NCI-H446 treated with DMSO at 0.1 percent for 48 hours (cell line): ENCODE results near the gene NHLRC2.
"Not testable (repeated sequence)": the region's sequence is repeated elsewhere in the genome, so short reads cannot be mapped to it uniquely, and the experiment has no call there.

ENCODE experiments used
- DNase-seq: peaks from one replicate; lab custom pipeline; 2025; lab: John Stamatoyannopoulos, UW

The NHLRC2 gene

DNA sequence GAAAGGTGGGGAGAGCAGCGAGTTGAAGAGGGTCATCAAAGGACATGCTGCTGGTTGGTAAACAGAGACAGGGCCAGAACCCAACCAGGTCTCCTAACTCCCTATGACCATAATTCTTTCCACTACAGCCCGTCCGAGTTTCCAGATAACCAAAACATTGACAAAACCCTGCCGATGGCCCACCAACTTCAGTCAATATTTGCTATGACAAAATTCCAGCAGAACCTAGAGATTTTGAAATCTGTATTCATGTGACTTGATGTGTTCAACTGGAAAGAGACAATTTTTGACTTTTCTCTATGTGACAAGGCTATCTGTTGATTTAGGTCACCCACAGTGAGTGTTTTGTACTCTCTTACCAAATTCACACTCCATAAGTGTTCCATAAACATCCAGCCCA is 86.7 kb downstream of the NHLRC2 start:
- DNase-seq = no peak

DNA sequence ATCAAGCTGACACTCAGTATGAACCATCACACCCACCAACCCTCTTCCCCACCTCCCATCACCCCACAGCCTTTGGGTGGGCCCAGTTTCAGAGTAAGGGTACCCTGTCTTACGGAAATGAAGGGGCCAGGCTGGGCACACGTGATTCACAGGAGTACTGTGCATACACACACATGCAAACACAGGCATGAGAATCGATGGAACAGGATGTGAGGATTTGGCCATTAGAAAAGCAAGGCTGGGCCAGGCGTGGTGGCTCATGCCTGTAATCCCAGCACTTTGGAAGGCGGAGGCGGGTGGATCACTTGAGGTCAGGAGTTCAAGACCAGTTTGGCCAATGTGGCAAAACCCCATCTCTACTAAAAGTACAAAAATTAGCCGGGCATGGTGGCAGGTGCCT is 88.7 kb downstream of the NHLRC2 start:
- not testable (repeated sequence) for DNase-seq

DNA sequence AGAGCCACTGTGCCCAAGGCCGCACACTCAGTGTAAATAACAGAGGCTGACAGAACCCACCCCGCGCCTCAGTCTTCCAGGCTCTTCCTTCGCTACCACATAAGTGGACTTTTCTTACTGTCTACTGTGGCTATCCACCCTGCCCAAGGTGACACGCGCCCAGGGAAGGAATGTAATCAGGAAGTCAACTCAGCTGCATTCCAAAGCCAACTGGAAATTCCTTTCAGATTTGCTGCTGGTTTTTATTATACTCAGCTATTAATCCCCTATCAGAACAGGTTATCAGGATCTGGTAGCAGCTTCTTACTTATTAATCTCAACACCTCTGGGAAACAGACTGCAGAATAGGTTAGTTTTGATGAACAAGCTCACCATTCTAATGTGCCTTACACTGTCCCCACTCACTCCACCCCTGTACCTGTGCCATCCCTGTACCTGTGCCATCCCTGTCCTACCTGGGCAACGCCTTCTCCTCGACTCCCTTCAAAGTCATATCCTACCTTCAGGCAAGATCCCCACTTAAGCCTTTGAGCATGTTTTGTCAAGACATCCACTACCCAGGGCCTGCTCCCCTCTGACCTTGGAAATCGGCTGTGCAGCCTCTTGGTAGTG is 90.7 kb downstream of the NHLRC2 start:
- no peak for DNase-seq

DNA sequence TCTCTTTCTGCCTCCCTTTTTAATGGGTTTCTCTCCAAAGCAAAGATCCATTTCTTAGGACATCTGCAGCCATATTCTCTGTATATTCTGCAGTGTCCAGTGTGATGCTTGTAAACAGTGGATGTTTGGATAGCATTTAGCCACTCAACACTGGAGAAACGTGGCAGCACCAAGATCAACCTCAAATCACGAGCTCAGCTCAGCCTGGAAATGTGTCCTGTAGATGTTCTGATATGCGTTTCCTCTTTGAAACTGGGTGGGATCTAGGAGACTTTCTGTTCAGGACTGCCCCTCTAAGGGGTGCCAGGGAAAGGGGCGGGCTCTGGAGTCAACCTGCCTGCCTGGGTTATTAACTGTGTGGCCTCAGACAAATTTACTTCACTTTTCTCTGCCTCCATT is 91.2 kb downstream of the NHLRC2 start:
- DNase-seq = no peak

DNA sequence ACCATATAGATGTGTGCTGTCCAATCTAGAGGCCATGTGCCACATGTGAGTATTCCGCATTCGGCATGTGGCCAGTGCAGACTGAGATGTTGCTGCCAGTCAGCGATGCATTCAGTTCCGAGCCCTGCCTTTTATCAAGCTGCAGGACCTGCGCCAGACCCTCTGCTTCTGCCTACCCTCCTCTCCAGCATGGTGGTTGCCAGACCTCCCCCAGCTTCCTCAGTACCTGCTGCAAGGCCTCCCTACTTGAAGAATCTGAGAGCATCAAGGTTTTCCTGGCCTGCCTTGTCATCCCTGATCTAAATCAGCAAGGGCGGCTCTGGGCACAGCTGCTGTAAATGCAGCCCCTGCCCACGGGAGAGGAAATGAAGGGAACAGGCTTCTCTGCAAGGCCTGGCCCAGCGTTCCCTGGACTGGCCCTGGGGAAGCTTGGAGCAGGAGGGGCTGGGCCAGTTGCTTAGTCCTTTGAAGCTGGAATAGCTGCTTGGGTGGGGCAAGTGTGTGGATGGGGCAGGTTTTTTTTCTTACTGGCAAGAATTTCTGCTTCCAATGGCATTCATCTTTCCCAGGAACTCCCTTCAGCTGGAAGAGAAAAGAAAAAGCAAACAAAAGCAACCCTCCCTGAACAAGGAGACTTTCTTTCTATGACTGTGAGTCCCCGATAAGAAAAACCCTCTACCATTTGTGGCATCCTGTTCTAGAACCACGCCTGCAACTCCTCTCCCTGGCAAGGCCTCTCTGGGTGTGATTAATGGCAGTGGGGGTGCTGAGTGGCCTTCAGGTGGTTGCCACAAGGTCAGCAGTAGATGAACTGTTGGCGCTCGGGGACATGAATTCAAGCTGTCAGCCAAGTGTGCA is 93.0 kb downstream of the NHLRC2 start:
- no peak for DNase-seq

DNA sequence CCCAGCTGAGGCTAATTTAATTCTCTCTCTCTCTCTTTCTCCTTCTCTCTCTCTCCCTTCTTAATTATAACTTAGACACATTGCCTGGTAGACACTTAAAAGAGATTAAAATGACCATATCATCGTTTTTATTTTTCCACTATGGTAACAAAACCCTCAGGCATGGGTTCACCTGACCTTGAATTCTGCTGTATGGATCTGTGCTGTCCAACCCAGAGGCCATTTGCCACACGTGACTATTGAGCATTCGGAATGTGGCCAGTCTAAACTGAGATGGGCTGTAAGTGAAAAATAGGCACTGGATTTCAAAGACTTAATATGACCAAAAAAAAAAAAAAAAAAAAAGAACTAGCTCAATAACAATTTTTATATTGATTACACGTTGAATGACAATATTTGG is 93.6 kb downstream of the NHLRC2 start:
- DNase-seq = no peak

DNA sequence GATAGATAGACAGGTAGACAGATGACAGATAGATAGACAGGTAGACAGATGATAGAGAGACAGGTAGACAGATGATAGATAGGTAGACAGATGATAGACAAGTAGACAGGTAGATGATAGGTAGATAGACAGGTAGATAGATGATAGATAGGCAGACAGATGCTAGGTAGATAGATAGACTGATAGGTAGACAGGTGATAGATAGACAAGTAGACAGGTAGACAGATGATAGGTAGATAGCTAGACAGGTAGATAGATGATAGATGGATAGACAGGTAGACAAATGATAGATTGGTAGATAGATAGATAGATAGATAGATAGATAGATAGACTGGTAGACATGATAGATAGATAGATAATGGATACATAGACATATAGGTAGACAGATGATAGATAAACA is 95.8 kb downstream of the NHLRC2 start:
- no peak for DNase-seq

DNA sequence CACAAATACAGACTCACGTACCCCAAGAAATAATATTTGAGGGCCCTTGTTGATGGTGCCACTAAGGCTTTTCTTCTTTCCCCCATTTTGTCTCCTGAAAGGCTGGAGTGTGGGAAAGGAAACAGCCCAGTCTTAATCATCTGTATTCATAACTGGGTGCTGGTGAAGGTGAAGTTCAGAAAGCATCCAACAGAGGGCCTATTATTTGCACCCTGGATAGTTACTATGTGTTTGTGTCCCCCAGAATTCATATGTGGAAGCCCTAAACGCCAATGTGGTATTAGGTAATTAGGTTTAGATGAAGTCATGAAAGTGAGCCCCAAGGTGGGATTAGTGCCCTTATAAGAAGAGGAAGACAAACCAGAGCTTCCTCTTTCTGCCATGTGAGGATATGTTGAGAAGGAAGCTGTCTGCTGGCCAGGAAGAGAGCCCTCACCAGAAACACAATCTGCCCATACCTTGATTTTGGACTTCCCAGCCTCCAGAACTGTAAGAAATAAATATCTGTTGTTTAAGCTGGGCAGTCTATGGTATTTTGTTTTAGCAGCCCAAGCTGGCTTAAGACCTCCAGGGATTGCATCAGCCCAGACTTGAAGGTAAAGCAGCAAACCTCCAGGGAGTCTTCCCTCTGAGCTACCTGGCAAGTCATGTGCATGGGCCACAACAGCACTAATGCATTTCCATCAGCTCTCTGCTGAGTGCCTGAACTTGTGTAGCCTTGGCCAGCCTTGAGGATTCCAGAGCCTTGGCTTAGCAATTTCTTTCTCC is 99.2 kb downstream of the NHLRC2 start:
- DNase-seq = no peak

DNA sequence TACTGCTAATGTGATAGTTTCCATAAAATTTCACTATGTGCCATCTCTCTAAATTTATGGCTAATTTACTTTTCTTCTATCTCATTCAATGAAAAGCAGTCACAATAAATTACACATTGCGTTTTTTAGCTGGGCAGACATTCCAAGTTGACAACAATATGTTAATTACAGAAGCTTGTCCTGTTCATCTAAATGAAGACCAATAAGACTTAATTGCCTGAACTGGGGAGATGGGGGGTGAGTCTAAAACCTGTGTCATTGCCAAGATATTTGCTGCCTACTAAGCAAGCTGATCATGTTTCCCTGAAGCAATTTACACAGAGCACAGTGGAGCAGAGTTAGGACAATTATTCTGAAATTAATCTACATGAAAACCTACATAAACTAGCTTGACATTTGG is 99.9 kb downstream of the NHLRC2 start:
- DNase-seq = no peak

DNA sequence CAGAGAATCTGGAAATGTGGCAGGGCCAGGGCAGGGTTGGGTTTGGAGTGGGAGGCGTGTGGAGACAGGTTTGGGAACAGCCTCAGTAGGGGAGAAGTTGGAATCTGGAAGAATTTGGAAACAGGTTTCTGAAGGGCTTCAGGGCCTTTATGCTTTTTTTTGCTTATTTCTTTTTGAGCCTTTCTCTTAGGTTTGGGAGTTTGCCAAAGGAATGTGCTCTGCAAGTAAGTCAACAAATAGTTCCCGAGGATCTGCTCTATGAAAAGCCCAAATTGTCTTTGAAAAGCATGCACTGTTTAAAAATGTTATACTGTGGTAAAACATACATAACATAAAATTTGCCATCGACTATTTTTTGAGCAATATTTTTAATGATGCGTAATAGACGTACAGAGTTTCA is 102.6 kb downstream of the NHLRC2 start:
- DNase-seq = no peak

DNA sequence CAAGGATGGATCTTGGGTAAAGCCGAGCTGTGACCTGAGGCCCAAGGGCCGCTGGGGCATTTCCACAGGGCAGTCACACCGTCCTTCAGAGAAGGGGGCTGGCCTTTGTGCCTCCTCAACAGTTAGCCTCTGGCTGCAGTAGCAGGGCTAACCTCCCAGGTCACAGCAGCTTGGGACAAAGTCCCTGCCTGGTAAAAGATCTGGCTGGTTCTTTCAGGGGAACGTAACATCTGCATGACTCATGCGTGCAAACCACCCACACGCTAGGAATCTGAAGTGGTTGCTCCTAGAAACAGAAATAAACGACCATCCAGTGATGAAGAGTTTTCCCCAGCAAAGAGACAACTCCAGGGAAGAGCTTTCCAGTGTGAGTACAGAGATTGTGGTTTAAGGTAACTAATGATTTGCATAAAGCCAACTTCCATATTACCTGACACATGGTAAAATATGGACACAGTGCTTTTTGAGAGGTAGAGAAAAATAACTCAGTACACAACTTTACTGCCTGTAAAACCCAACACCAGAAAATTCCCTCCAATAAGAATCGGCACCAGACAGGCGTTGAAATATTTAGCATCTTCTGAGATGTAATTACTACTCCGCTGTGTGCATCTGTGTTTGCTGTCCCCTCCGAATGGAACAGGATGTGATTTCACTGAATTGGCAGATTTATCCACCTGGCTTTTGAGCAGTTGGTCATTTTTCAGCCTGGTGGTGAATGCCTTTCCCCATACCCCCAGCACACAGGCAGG is 104.3 kb downstream of the NHLRC2 start:
- no peak for DNase-seq

DNA sequence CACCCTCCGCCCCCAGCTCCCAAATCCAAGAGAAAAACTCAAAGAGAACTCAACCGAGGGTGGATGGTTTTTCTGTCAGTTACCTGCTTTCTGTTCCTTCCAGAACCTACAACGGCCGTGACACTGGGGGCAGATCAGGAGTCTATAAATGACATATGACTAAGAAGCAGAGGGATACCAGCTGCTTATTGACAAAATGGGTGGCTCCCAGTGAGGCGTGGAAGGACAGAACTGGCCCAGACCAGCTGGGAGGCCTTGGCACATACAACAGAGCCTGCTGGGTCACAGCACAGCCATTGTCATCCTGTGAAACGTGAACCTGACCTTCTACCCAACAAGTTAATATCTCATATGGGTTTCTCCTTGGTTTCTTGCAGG is 104.9 kb downstream of the NHLRC2 start:
- no peak for DNase-seq

DNA sequence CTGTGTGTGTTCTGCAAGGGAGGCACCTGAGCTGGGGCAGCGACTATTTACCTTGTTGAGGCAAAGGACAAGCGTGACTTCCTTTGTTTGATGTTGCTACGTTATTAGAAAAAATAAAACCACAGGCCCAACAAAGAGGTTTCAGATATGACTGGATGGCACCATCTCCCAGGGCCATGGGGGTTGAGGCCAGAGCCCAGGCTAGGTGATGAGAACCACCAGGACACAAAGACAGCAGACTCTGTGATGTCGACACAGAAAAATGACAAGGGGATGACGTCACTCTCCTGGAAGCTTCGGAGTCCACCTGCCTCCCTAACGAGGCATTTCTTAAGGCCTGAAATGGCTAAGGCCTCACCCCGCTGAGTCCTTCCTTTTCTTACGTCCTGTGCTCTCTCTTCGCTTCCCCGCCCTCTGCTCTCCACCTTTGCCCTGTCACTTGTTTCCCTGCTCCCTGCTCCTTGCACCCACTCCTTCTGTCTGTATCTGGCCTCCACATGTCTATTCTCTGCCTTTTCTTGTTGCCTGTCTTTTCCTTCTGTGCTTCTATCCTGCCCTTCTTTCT is 106.2 kb downstream of the NHLRC2 start:
- DNase-seq = no peak

DNA sequence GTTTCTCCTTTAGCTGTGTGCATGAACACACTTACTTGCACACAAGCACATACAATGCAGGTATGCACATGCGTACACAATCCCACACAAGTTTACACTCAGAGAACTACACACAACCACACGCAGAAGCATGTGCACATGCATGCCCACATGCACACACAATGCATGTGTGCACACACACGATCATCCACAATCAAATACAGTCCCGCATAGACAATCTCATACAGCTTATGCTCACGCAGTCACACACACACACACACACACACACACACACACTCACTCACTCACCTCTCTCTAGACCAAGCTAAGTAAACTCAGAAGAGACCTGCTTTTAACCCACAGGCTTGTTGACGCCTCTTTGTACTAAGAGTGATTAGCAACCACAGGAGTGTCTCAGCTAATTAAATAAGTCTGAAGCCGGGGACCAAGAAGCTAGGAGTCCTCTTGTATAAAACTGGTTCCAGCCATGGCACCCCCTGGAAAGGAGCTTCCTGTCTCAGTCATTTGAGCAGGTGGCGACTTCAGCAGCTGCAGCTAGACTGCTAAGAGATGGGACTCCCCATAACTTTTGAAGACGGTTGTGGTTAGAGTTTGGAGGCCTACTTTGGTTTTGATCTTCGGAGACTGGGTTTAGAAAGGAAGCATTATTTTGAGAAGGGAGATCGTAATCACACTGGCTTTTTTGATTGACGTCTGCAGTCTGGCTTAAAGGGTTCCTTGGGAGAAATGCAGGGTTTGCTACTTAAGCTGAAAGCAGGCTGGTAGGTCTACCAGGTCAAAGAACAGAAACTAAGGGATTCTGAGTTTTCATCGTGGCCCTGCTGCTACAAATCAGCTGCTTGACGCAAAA is 106.9 kb downstream of the NHLRC2 start:
- DNase-seq = no peak

DNA sequence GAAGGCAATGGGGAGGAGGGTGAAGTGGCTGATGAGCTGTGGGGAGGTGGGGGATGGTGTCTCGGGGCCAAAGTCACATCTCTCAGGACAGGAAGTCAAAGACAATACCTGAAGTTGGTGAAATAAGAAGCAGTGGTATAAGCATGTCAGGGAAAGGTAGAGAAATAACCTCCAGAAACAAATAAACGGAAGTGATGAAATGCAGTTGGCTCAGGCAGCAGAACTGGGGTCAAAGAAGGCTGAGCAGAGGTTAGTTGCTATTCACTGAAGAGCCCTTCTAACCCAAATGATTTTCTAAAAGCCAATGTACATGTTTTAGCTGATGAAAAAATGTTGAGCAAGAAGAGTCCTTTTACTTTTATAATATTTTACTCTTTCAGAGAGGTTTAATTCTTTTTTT is 110.6 kb downstream of the NHLRC2 start:
- no peak for DNase-seq

DNA sequence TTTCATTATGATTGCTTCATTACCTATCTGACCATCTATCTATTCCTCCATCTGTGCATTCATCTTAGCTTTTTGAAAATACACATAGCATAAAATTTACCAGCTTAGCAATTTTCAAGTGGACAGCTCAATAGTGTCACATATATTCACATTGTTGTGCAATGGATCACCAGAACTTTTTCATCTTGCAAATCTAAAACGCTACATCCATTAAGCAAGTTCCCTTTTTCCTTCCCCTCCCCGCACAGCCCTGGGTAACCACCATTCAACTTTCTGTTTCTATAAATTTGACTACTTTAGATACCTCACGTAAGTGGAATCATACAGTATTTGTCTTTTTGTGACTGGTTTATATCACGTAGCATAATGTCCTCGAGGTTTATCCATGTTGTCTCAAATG is 111.2 kb downstream of the NHLRC2 start:
- DNase-seq = no peak
